RPMI8226 (cell line): ENCODE measurements around the gene PEX5L.
"Not testable (repeated sequence)": the region's sequence is repeated elsewhere in the genome, so short reads cannot be mapped to it uniquely, and the experiment has no call there.

ENCODE experiments used
- DNase-seq: peaks from one replicate; pipeline ENCODE4 v3.0.0-alpha.2; 2015

The PEX5L gene, protein sequence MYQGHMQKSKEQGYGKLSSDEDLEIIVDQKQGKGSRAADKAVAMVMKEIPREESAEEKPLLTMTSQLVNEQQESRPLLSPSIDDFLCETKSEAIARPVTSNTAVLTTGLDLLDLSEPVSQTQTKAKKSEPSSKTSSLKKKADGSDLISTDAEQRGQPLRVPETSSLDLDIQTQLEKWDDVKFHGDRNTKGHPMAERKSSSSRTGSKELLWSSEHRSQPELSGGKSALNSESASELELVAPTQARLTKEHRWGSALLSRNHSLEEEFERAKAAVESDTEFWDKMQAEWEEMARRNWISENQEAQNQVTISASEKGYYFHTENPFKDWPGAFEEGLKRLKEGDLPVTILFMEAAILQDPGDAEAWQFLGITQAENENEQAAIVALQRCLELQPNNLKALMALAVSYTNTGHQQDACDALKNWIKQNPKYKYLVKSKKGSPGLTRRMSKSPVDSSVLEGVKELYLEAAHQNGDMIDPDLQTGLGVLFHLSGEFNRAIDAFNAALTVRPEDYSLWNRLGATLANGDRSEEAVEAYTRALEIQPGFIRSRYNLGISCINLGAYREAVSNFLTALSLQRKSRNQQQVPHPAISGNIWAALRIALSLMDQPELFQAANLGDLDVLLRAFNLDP

DNA sequence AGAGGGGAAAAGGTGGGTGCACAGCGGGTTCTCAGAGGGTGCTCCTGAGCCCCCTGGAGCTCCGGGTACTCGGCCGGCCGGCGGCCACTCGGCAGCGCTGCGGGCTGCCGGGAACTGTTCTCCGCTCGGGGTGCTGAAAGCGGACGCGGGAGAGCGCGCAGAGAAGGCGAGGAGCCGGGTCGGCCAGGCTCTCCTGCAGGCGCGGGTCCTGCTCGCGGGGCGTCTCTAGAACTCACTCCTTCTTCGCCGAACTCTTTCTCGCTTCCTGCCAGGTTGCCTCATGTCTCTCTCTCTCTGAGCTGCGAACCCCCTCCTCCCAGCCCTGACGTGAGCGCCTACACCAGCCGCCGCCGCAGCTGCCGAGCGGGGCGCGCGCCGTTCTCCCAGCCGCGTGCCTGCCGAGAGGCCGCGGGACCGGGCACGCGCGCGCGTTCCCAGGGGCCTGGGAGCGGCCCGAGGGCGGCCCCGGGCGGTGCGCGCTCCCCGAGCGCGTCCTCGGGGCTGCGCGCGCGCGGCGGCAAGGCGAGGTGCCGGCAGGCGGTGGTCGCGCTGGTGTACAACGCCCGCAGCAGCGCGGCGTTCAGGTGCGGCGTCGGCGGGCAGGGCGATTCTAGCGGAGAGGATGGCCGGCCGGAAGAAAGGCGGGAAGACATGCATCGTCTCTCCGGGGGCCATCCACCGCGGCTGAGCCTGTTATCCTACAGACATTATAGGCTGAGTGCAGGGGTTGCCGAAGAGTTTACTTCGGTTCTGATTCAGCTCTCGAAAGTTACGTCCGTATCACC, at the start of gene PEX5L:
Gene PEX5L (minus strand): TSS at position 267 of the 785 bp plus-strand sequence. CDS start 338 bp downstream, outside the sequence.
- peak; percentile 73 for DNase-seq

DNA sequence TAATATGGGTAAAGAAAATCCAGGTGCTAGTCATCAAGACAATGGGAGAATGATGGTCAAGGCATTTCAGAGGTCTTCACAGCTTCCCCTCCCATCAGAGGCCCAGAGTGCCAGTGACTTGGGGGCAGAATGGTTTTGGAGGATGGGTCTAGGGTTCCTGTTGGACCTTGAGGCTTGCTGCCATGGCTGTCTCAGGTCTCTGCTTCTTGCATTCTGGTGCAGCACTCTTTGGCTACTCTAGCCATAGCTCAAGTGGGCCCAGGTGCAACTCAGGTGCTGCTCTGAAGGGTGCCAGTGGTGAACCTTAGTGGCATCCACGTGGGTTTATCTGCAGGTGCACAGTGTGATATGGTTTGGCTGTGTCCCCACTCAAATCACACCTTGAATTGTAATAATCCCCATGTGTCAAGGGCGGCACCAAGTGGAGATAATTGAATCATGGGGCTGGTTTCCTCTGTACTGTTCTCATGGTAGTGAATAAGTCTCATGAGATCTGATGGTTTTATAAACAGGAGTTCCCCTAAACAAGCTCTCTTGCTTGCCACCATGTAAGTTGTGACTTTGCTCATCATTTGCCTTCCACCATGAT, 48.5 kb upstream of the PEX5L start:
- peak; percentile 72 for DNase-seq

DNA sequence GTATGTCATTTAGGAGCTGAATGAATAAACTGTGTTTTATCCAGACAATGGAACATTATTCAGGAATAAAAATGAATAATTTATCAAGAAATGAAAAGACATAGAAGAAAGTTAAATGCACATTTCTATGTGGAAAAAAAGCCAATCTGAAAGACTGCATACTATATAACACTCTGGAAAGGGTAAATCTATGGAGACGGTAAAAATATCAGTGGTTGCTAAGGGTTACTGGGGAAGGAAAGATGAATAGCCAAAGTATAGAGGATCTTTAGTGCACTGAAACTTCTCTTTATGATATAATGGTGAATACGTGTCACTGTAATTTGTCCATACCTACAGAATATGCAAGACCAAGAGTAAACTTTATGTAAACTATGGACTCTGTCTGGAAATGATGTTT, 46.0 kb upstream of the PEX5L start:
- DNase-seq, result no peak

DNA sequence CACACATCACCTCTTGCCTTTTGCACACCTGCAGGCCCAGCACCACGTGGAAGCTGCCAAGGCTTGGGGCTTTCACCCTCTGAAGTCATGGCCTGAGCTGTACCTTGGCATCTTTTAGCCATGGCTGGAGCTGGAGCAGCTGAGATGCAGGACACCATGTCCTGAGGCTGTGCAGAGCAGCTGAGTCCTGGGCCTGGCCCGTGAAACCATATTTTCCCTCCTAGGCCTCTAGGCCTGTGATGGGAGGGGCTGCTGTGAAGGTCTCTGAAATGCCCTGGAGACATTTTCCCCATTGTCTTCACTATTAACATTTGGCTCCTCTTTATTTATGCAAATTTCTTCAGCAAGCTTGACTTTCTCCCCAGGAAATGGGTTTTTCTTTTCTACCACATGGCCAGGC, 41.9 kb upstream of the PEX5L start:
- DNase-seq, result no peak

DNA sequence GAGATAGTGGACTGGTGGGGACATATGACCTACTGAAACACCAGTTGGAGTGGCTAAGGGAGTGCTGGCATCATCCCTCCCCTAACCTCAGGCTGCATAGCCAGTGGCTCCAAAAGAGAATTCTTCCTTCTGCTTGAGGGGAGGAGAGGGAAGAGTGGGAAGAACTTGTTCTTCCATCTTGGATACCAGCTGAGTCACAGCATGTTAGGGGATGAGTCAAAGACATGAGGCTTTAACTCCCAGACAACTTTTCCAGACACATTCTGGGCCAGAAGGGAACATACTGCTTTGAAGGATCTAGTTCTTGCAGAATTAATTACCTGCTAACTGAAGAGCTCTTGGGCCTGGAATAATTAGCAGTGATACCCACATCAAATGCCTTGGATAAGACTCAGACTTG, 36.8 kb upstream of the PEX5L start:
- DNase-seq, result no peak

DNA sequence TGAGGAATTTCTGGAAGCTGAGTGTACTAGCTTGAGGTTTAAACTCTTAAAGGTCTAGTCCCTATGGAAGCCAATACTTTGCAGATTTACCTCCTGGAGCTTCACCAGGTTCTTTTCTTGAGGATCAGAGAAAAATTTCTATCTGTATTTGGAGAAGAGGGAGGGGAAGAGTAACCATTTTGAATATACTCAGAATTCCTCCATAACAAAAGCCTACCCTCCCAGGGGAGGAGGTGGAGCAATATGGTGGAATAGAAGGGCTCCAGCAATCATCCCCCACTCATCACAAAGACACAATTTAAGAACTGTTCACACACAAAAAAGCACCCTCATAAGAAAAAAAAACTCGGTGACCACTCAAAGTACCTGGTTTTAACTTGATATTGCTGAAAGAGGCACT, 36.0 kb upstream of the PEX5L start:
- DNase-seq, result no peak

DNA sequence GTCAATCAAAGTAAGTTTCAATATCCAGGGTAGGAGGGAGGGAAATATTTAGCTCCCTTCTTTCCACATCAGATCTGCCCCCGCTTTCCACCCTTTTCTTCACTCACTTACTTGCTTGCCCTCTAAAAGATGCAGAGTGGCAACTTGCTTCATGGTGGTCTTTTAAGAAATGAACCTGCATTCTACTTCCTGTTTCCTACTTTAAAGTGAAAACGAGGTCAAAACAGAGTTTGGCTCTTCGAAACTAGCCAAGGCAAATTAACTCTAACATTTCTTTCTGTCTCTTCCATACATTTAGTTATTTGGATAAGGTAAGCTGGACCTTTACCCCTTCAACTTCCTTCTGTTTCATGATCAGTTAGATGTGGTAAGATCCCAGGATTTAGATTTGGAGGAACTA, 34.2 kb upstream of the PEX5L start:
- DNase-seq, result no peak

DNA sequence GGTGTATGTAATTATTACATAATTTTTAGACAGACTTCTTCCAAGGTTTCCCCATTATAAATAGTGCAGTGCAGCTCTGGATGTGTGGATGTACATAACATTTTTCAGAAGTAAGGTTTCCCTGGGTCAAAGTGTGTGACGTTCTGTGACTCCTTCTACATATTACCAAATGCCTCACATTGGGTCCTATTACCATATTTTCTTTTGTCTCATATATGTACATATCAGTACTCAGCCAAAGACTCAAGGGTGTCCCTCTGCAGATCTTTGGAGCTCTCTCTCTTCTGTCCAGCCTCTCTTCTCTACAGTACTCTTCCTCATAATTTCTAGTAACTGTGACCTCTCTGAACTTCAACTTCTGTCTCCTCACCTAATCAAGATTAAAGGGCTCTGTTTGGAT, 31.3 kb upstream of the PEX5L start:
- no peak for DNase-seq

DNA sequence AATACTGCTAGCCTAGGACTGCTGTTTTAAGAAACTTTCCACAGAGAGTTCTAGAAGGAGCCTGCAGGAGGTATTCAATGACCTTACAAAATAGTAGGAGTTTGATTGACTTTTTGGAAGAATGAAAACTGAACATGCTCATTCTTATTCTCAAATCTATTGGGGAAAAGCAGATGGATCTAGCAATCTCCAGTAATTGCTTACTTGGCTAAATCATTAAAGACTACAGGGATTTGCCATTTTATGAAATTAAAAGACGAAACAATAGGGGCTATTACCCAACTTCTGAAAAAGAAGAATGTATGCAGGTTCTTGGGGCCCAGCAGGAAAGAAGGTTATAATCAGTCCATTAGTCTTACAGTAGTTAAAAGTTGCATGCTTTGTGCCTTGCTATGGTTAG, 29.9 kb upstream of the PEX5L start:
- DNase-seq, result no peak

DNA sequence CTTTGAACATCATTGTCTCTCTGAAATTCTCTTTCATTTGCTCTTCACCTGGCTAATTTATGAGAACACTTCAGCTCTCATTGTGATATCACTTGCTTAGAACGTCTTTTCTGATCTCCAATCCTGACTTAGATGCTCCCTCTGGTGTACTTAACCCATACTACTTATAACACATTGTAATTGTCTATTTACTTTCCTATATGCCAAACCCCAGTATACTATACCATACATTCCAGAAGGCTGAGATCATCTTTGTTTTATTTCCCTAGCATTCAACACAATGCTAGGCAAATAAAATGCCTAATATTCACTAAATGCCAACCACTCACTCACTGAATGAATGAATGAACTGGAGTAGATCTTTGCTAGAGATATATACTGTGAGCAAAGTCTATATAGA, 27.0 kb upstream of the PEX5L start:
- DNase-seq, result no peak

DNA sequence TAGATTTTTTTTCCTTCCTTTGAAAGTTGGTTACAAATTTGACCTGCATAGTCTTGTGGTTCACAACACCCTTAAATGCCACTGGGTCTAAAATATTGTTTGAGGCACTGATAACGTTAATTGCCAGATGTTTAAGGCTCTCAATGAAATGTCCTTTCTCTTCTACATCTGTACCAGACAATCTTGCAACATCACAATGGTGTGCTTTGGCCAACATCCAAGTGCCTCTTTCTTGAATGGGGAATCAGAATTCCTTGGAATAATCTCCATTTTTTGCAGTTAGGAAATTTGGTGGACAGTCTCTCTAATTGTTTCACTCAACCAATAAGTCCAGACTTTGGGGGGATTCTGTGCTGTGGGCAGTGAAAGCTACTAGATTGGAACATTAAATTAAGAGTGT, 26.0 kb upstream of the PEX5L start:
- no peak for DNase-seq

DNA sequence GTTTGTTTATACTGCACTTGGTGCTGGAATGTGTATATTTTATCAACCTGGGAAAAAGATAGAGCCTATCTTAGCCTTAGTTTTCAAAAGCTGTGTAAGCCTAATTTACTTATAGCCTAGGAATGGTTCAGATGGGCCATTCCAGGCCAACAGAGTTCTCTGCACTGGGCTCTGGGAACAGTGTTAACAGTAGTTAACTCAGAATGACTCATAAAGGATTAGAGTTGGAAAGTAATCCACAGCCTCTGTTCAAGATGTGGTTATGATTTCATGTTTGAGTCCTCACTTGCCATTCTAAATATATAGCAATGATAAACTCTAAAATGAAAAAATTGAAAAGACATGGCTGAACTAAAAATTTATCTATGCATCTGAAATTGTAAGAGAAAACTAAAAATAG, 22.6 kb upstream of the PEX5L start:
- no peak for DNase-seq

DNA sequence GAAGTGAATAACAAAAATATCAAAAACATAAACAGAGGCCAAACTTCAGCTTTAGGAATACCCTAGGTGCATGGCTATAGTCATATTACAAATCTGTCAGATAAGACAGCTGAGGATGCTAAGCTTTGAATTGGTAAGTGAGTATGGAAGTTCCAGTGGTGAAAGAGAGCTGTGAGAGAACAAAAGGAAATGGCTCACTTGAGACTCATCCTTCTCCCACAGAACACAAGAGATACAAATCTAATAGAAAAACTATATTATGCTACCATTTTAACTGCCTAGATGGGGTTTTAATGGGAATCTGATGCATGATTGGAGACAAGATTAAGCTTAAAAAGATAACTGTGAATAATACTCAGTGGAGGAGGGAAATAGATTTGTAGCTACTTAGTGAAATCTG, 21.5 kb upstream of the PEX5L start:
- no peak for DNase-seq

DNA sequence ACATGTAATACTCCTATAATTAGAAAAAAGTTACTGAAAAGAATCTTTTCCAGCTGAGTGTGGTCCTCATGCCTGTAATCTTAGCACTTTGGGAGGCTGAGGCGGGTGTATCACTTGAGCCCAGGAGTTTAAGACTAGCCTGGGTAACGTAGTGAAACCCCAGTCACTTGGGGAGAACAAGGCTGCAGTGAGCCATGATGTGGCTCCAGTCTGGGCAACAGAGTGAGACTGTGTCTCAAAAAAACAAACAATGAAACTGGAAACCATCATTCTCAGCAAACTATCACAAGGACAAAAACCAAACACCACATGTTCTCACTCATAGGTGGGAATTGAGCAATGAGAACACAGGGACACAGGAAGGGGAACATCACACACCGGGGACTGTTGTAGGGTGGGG, 18.9 kb upstream of the PEX5L start:
- not testable (repeated sequence) for DNase-seq

DNA sequence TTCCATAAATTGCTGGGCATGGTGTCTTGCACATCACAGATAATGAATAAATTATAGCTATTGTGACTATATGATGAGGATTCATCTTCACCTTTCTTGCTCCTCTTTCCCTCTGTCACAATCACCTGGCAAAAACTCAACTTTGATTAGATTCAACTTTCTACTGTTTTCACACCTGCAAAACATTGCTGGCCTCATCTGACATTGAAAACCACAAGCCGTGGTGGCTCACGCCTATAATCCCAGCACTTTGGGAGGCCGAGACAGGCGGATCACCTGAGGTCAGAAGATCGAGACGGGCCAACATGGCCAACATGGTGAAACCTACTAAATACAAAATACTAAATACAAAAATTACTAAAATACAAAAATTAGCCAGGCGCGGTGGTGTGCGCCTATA, 12.7 kb upstream of the PEX5L start:
- DNase-seq, result peak; percentile 60

DNA sequence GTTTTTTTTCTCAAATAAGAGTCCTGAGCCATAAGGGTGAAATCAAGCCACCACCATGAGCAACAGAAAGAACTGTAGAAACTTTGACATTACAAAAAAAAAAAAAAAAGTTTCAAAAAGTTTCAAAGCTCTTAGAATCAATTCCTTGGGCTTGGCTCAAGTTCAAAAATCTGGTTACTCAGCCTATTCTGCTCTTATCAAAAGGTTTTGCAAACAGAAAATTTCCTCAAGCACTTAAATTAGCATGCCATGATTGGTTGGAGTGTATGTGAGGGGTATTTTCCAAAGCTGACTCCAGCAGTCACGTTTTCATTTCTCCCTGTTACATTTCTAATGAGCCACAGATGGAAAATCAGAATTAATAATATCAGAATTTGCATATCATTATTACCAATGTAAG, 12.1 kb upstream of the PEX5L start:
- peak; percentile 63 for DNase-seq

DNA sequence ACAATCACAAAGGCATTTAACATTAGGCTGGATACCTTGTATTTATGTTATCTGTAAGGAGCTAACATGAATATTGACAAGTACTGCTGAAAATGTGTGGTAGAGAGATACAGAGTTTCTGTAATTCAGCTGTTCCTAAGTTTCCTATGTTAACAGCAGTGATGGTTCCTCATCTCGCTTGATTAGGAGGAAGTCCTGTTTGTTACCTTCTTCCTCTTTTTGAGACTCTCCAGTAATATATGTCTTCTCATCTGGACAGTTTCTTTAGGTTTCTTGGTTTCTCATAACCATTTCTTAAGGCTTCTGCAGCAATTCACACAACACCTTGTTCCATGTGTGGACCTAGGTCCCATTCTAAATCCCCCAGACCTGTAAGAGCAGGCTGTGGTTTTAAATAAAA, 11.4 kb upstream of the PEX5L start:
- DNase-seq, result peak; percentile 64

DNA sequence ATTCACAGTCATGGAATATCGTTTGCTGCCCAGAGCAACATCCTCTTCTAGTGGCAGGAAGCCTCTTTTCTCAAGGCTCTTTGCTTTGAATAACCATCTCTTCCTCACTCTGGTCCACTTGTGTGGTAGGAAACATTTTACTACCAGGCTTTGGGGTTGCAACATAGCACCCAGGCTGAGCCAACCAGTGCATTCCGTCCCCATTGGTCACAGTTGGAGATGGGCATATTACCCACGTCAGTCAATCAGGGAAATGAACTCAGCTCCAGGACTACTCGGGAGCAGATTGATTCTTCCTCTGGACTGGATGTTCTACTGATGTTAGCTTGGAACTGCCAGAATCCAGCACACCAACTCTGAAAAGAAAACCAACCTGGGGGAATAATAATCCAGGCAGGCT, 4.2 kb upstream of the PEX5L start:
- DNase-seq, result no peak

DNA sequence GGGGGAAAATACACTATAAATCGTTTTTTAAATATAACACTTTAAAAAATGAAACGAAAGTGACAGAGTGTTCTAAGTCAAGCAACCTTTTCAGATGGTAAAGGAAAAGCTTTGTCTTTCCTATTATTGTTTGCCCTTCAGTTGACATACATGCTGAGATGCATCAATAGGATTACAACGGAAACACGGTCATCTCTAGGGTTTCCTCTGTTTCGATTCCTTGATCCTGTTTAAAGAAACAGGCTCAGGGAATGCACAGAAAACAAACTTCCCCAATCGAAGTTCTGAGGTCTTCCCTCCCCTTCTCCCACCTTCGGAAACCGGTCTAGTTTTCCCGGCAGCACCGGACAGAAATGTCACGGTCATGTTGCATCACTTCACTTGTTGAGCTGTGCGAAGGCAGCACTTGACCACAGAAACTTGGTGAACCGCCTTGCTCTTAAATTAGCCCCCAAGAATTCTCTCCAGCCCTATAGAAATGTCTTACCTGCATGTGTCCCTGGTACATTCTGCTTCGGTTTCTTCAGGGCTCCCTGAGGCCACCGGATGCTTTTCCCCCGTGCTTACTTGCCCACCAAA, 556 bp downstream of the PEX5L start:
- DNase-seq, result peak; percentile 46

DNA sequence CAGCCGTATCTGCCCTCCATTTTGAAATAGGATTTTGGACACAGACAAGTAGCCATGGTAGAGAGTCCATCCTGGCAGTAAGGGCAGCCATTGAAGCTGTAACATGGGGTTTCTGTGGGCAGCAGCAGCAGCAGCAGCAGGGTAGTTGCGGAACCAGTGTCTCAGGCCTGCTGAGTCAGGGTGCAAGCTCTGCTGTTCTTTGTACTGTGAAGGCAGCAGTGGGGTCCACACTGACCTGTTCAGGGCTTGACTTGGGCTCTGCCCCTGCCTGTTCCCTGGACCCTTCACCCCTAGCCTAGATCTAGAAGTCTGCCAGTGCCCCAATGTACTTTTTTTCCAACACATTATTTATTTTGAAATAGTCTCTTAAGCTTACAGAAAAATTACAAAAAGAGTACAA, 9.7 kb downstream of the PEX5L start:
- DNase-seq, result no peak

DNA sequence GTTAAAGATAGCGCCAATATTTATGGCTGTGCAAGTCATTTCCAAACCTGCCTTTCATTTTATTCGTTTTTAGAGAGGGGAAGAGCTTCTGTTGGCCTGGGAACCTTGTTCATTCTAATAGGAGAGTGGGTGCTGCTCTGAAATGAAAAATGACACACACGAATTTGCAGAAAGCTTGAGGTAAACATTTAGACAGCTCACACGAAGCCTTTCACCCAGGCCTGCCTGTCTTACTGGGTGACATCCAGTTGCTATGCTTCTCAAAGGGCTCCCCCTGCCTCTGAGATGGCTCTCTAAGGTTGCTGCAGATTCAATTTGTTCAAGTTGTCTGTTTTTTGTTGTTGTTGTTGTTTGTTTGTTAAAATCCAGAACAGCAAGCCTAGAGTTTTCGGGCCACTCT, 18.2 kb downstream of the PEX5L start:
- no peak for DNase-seq

DNA sequence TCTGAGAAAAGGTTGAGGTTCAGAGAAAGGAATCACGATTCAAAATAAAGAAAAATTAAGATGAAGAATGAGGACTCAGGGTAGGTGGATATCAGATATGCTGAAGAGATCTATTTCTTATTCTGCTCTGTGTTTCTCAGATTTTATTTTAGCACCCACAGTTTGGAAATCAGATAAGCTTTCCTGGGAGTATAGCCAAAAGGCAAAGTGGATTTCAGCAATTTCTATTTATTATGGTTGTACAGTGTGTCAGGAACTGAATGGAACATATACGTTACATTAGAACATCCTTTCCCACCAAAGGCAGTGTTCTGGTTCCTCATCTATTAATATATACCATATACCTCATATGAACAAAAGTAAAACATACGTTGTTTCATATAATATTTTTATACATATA, 18.9 kb downstream of the PEX5L start:
- no peak for DNase-seq

DNA sequence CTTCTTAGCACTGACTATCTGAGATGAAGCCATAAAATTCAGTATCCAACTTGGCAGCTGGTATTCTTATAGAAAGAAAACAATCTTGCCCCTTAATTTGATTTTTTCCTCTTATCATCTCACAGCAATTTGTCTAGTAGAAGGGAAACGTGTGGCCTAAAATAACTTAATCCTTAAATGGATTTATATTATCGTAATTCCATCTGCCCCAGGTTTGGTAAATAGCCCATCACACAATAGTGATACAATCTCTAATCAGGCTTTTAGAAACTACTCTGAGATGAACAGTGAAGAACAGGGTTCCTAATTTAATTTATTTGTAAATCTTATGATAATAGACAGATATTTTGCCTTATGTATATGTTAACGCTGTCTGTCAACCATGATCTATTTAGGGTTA, 24.8 kb downstream of the PEX5L start:
- DNase-seq, result no peak
